Ishikawa (cell line): ENCODE results near the gene GLT6D1.

Experiments
- CEBPB ChIP-seq: IDR thresholded peaks from 2 replicates; pipeline ENCODE4 v1.6.1; 2012
- CREB1 ChIP-seq: IDR thresholded peaks from 2 replicates; pipeline ENCODE4 v1.6.1; 2012; ENCODE audit warnings: low read depth
- EGR1 ChIP-seq: IDR thresholded peaks from 2 replicates; pipeline ENCODE4 v1.6.1; 2012
- EP300 ChIP-seq: IDR thresholded peaks from 2 replicates; pipeline ENCODE4 v1.6.1; 2012; ENCODE audit warnings: borderline replicate concordance
- FOXM1 ChIP-seq: IDR thresholded peaks from 2 replicates; pipeline ENCODE4 v1.6.1; 2012; ENCODE audit warnings: low read depth, borderline replicate concordance
- MAX ChIP-seq: IDR thresholded peaks from 2 replicates; pipeline ENCODE4 v1.6.1; 2012
- NFIC ChIP-seq: IDR thresholded peaks from 2 replicates; pipeline ENCODE4 v1.6.1; 2012
- RAD21 ChIP-seq: IDR thresholded peaks from 2 replicates; pipeline ENCODE4 v1.6.1; 2012; ENCODE audit warnings: low read depth
- REST ChIP-seq: IDR thresholded peaks from 2 replicates; pipeline ENCODE4 v1.6.1; 2012; ENCODE audit warnings: low read depth, mild to moderate bottlenecking
- TAF1 ChIP-seq: IDR thresholded peaks from 2 replicates; pipeline ENCODE4 v1.6.1; 2012; ENCODE audit warnings: low read depth, mild to moderate bottlenecking
- TCF12 ChIP-seq: IDR thresholded peaks from 2 replicates; pipeline ENCODE4 v1.6.1; 2012; ENCODE audit warnings: low read depth
- TEAD4 ChIP-seq: IDR thresholded peaks from 2 replicates; pipeline ENCODE4 v1.6.1; 2012
- USF1 ChIP-seq: IDR thresholded peaks from 2 replicates; pipeline ENCODE4 v1.6.1; 2012
- YY1 ChIP-seq: IDR thresholded peaks from 2 replicates; pipeline ENCODE4 v1.6.1; 2012; ENCODE audit warnings: low read depth
- ZBTB7A ChIP-seq: IDR thresholded peaks from 2 replicates; pipeline ENCODE4 v1.6.1; 2012; ENCODE audit warnings: low read depth

GLT6D1 gene

DNA sequence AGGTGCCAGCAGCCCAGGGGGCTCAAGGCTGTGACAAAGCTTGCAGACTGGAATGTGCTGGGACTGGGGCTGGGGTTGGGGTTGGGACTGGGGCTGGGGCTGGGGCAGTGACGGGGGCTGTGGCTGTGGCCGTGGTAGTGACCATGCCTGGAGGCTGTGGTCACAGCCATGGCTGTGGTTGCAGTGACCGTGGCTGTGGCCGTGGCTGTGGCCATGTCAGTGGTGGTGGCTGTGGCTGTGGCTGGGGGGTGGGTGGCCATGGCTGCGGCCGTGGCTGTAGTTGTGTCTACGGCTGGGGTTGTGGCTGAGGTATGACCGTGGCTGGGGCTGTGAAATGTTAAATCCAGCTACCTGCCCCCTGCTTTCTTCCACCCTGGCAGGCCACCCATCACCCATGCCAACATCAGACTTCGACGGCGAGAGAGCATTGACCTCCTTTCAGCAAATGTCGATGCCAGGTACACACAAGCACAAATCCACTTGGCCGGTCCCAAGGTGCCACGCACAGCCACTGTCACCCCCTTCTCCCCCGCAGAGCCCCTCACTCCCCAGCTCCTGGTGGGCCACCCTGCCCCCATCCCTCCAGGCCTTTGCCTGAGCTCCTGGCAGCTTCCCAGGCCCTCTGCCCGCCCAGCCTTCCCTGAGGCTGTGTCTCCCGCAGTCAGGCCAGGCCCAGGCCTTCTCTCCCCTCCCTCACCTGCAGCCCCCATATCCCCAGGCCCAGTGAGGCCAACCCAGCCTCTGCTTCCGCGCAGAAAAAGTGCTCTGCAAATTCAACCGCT is 39.1 kb upstream of the GLT6D1 start:
- TF ChIP-seq NFIC: no peak
- no peak for TF ChIP-seq MAX
- no peak for TF ChIP-seq REST
- no peak for TF ChIP-seq CREB1
- no peak for TF ChIP-seq FOXM1
- TF ChIP-seq EGR1: no peak
- no peak for TF ChIP-seq USF1
- no peak for TF ChIP-seq YY1
- TF ChIP-seq TCF12: no peak
- no peak for TF ChIP-seq EP300
- TF ChIP-seq ZBTB7A: no peak
- no peak for TF ChIP-seq CEBPB
- TF ChIP-seq TEAD4: no peak
- no peak for TF ChIP-seq RAD21

GRCh38 chr9:135677641-135678168 is 38.4 kb upstream of the GLT6D1 start:
- TF ChIP-seq USF1: no peak
- no peak for TF ChIP-seq TAF1
- TF ChIP-seq MAX: no peak
- no peak for TF ChIP-seq ZBTB7A
- no peak for TF ChIP-seq TEAD4
- TF ChIP-seq EP300: no peak
- no peak for TF ChIP-seq YY1
- no peak for TF ChIP-seq FOXM1
- TF ChIP-seq RAD21: no peak
- TF ChIP-seq TCF12: no peak
- TF ChIP-seq NFIC: no peak
- TF ChIP-seq CREB1: no peak
- TF ChIP-seq EGR1: no peak
- TF ChIP-seq REST: no peak
- TF ChIP-seq CEBPB: no peak

GRCh38 chr9:135676891-135677290 is 37.6 kb upstream of the GLT6D1 start:
- TF ChIP-seq YY1: no peak
- no peak for TF ChIP-seq TCF12
- no peak for TF ChIP-seq CEBPB
- no peak for TF ChIP-seq USF1
- no peak for TF ChIP-seq TAF1
- no peak for TF ChIP-seq NFIC
- TF ChIP-seq FOXM1: no peak
- no peak for TF ChIP-seq MAX
- TF ChIP-seq CREB1: no peak
- TF ChIP-seq EGR1: no peak
- TF ChIP-seq RAD21: no peak

DNA sequence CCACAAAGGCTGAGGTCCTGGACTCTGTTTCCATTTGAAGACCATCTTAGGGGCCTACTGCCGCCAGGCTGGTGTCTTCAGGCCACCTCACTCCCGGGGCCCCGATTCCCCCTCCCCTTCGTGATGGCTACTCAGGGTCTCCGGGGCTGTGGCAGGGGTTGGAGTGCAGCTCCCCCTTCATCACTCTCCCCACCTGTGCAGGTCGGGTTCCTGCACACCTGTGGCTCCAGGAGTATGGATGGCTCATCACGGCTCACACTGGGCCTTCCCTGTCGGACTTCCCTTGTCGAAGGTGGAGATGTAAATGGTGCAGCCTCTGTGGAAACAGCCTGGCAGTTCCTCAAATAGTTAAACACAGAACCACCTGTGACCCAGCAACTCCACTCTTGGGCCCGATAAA is 35.6 kb upstream of the GLT6D1 start:
- TF ChIP-seq TEAD4 (no peak), CEBPB (no peak), USF1 (no peak), CREB1 (no peak), TAF1 (no peak), TCF12 (no peak), FOXM1 (no peak), NFIC (no peak), REST (no peak), MAX (no peak), RAD21 (no peak), EGR1 (no peak), YY1 (no peak), ZBTB7A (no peak), EP300 (no peak)
